Activated B cell treated with CpG ODN at 0.5 μM for 24 hours (primary cell): ENCODE data around the gene SAMD14. TPM values are rescaled to one million over a fixed set of nuclear protein-coding genes. Genes with fewer than 3 reads are reported as not detected.

Experiments used
- ATAC-seq: fragments of 200-7000 bp; cut with Tn5 transposase; one replicate; pipeline ENCODE4 v1.10.0; 2021; ENCODE audit warnings: low read depth, mild to moderate bottlenecking, moderate library complexity
- CTCF ChIA-PET: fragments of 350-600 bp; sonication (Branson Sonifier 250); formaldehyde crosslinking; loops from one replicate; lab custom pipeline; 2021; ENCODE audit warnings: antibody characterized with exemption; lab: Charles Lee
- POLR2A ChIA-PET: fragments of 350-600 bp; sonication (Branson Sonifier 250); formaldehyde crosslinking; loops from one replicate; lab custom pipeline; 2021; ENCODE audit warnings: antibody characterized with exemption; lab: Charles Lee
- DNase-seq: peaks from one replicate; pipeline ENCODE4 v3.0.0; 2022
- H3K27ac Mint-ChIP-seq: one replicate; pipeline ENCODE4 v1.8.0; 2020; ENCODE audit warnings: mixed read lengths
- H3K27me3 Mint-ChIP-seq: one replicate; pipeline ENCODE4 v1.8.0; 2021; ENCODE audit warnings: mixed read lengths
- H3K36me3 Mint-ChIP-seq: one replicate; pipeline ENCODE4 v1.8.0; 2021; ENCODE audit warnings: low read depth, mixed read lengths
- H3K4me1 Mint-ChIP-seq: one replicate; pipeline ENCODE4 v1.8.0; 2021; ENCODE audit warnings: mixed read lengths
- H3K4me3 Mint-ChIP-seq: one replicate; pipeline ENCODE4 v1.8.0; 2020; ENCODE audit warnings: mild to moderate bottlenecking, mixed read lengths
- H3K9me3 Mint-ChIP-seq: one replicate; pipeline ENCODE4 v1.8.0; 2020; ENCODE audit warnings: mixed read lengths
- intact Hi-C: fragments of 100-400 bp; cut with micrococcal nuclease; formaldehyde crosslinking; loops from one replicate; pipeline ENCODE4 v1.15.1; 2024
- total RNA-seq: library from RNA; stranded (reverse); gene quantifications from 2 replicates; pipeline ENCODE4 v1.2.3, GENCODE V29; 2022
- TF ChIP-seq, protein P1 (sequence below): fragments of 200-600 bp; IDR thresholded peaks from one replicate; pipeline ENCODE4 v1.8.0; 2022; ENCODE audit warnings: antibody characterized with exemption, mild to moderate bottlenecking

The SAMD14 gene
- total RNA-seq, 1 donor from 2014 or later, result 4.7 TPM

- peak overlapping the region; percentile 96 for H3K4me3 Mint-ChIP-seq
- TF ChIP-seq, protein P1, sequence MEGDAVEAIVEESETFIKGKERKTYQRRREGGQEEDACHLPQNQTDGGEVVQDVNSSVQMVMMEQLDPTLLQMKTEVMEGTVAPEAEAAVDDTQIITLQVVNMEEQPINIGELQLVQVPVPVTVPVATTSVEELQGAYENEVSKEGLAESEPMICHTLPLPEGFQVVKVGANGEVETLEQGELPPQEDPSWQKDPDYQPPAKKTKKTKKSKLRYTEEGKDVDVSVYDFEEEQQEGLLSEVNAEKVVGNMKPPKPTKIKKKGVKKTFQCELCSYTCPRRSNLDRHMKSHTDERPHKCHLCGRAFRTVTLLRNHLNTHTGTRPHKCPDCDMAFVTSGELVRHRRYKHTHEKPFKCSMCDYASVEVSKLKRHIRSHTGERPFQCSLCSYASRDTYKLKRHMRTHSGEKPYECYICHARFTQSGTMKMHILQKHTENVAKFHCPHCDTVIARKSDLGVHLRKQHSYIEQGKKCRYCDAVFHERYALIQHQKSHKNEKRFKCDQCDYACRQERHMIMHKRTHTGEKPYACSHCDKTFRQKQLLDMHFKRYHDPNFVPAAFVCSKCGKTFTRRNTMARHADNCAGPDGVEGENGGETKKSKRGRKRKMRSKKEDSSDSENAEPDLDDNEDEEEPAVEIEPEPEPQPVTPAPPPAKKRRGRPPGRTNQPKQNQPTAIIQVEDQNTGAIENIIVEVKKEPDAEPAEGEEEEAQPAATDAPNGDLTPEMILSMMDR, result no peak
- no peaks in the 10 kb centered on the region for H3K9me3 Mint-ChIP-seq
- H3K4me1 Mint-ChIP-seq, result peaks cover 28% of the 10 kb centered on the region
- POLR2A ChIA-PET, result interaction anchor here (2.8 kb wide), 1 partner anchor 53 kb away, joined by 18 read pairs; no protein-coding TSS in a partner anchor
- no peak for ATAC-seq
- no peak for DNase-seq
- peaks cover 34% of the 10 kb centered on the region for H3K36me3 Mint-ChIP-seq
- peak overlapping the region; percentile 94 for H3K27ac Mint-ChIP-seq
- CTCF ChIA-PET, result interaction anchor here (1.0 to 3.1 kb wide), 4 partner anchors 22 to 201 kb away, joined by 3 to 37 read pairs (median 3); no protein-coding TSS in a partner anchor
- H3K27me3 Mint-ChIP-seq, result no peaks in the 10 kb centered on the region
- intact Hi-C loops, result loop anchor here (1.0 to 10.0 kb wide), 6 partner anchors 21 to 421 kb away; partner anchors contain the start of genes ITGA3, SPOP and XYLT2
Measured at GRCh38 chr17:50095626-50096037, 34.3 kb downstream of the SAMD14 start.

GRCh38 chr17:50094753-50095619 lies 35.0 kb downstream of the SAMD14 start, which contains the start of gene PDK2:
TSS of gene PDK2 (plus strand) at chr17:50095351. CDS start at chr17:50095436, 85 bp downstream.
- H3K4me1 Mint-ChIP-seq, result peaks cover 26% of the 10 kb centered on the region
- ChIA-PET CTCF (interaction anchor here (0.6 to 3.1 kb wide), 33 partner anchors 9 to 661 kb away, joined by 3 to 37 read pairs (median 5); partner anchors contain the start of genes COL1A1 and ITGA3), POLR2A (interaction anchor here (0.9 to 2.8 kb wide), 8 partner anchors 35 to 307 kb away, joined by 3 to 18 read pairs (median 4); partner anchors contain the start of genes ITGA3 and SAMD14)
- peak; percentile 91 for ATAC-seq
- H3K36me3 Mint-ChIP-seq, result peaks cover 28% of the 10 kb centered on the region
- intact Hi-C loops, result loop anchor here (1.0 to 10.0 kb wide), 11 partner anchors 22 to 420 kb away; partner anchors contain the start of genes ITGA3, SPOP and XYLT2
- TF ChIP-seq, protein P1, result no peak
- H3K4me3 Mint-ChIP-seq, result peak within 1 kb of the TSS; percentile 96
- H3K27ac Mint-ChIP-seq, result peak within 1 kb of the TSS; percentile 94
- H3K9me3 Mint-ChIP-seq, result no peaks in the 10 kb centered on the region
- no peaks in the 10 kb centered on the region for H3K27me3 Mint-ChIP-seq
- DNase-seq, result peak; percentile 93

- H3K27ac Mint-ChIP-seq, result peak overlapping the region; percentile 94
- intact Hi-C loops, result loop anchor here (1.0 to 10.0 kb wide), 9 partner anchors 23 to 419 kb away; partner anchors contain the start of genes ITGA3 and SPOP
- peak; percentile 40 for ATAC-seq
- ChIA-PET CTCF (interaction anchor here (0.6 to 3.1 kb wide), 39 partner anchors 10 to 660 kb away, joined by 3 to 37 read pairs (median 4); partner anchors contain the start of genes COL1A1 and ITGA3), POLR2A (interaction anchor here (0.9 to 2.8 kb wide), 8 partner anchors 36 to 306 kb away, joined by 3 to 18 read pairs (median 4); partner anchors contain the start of genes ITGA3 and SAMD14)
- peak overlapping the region; percentile 96 for H3K4me3 Mint-ChIP-seq
- H3K36me3 Mint-ChIP-seq, result peaks cover 23% of the 10 kb centered on the region
- TF ChIP-seq, protein P1, result peak; percentile 51
- H3K9me3 Mint-ChIP-seq, result no peaks in the 10 kb centered on the region
- no peaks in the 10 kb centered on the region for H3K27me3 Mint-ChIP-seq
- peaks cover 26% of the 10 kb centered on the region for H3K4me1 Mint-ChIP-seq
- peak; percentile 88 for DNase-seq
Measured at GRCh38 chr17:50094243-50094752, 35.7 kb downstream of the SAMD14 start.

DNA sequence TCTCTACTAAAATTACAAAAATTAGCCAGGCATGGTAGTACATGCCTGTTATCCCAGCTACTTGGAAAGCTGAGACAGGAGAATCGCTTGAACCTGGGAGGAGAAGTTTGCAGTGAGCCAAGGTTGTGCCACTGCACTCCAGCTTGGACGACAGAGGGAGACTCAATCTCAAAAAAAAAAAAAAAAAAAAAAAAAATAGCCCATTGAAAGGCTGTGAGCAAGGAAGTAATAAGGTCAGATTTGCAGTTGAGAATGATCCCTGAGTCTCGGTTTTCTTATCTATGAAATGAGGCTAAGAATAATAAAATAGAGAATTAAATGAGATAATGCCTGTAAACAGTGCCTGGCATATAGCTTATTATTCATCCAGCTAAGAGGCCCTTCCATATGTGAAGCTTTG lies 36.2 kb downstream of the SAMD14 start:
- no peak for DNase-seq
- no peaks in the 10 kb centered on the region for H3K9me3 Mint-ChIP-seq
- ChIA-PET POLR2A (interaction anchor here (0.9 to 2.8 kb wide), 7 partner anchors 36 to 107 kb away, joined by 3 to 18 read pairs (median 5); partner anchors contain the start of gene SAMD14), CTCF (interaction anchor here (0.6 to 3.1 kb wide), 33 partner anchors 9 to 555 kb away, joined by 3 to 37 read pairs (median 5); partner anchors contain the start of gene ITGA3)
- peaks cover 26% of the 10 kb centered on the region for H3K4me1 Mint-ChIP-seq
- no peak overlapping the region for H3K4me3 Mint-ChIP-seq
- ATAC-seq, result no peak
- TF ChIP-seq, protein P1, result no peak
- H3K27me3 Mint-ChIP-seq, result no peaks in the 10 kb centered on the region
- intact Hi-C loops, result loop anchor here (1.0 to 10.0 kb wide), 9 partner anchors 23 to 419 kb away; partner anchors contain the start of genes ITGA3 and SPOP
- no peak overlapping the region for H3K27ac Mint-ChIP-seq
- peaks cover 23% of the 10 kb centered on the region for H3K36me3 Mint-ChIP-seq
